ENCODE measurements around the gene HPCAL4.

Gene HPCAL4

GRCh38 chr1:39700348-39700747 lies 9.1 kb upstream of the HPCAL4 start:
- DNase-seq (ENCODE audit: low read depth): no peak

- DNase-seq (ENCODE audit: low read depth): no peak
These were observed 8.2 kb upstream of the HPCAL4 start for GRCh38 chr1:39699419-39699818.

- DNase-seq (ENCODE audit: low read depth): no peak
These were observed 7.3 kb upstream of the HPCAL4 start for GRCh38 chr1:39698568-39698967.

GRCh38 chr1:39696448-39696847 lies 5.2 kb upstream of the HPCAL4 start:
- no peak for DNase-seq (ENCODE audit: low read depth)

GRCh38 chr1:39695016-39695415 lies 3.8 kb upstream of the HPCAL4 start:
- no peak for DNase-seq (ENCODE audit: low read depth)

GRCh38 chr1:39694026-39694425 lies 2.8 kb upstream of the HPCAL4 start:
- DNase-seq (ENCODE audit: low read depth): no peak

GRCh38 chr1:39692152-39693074 lies 1.2 kb upstream of the HPCAL4 start:
- no peak for DNase-seq (ENCODE audit: low read depth)

- no peak for DNase-seq (ENCODE audit: low read depth)
These were observed 345 bp downstream of the HPCAL4 start for GRCh38 chr1:39690794-39691382.

GRCh38 chr1:39690225-39690624 lies 1.0 kb downstream of the HPCAL4 start:
- DNase-seq (ENCODE audit: low read depth): no peak

GRCh38 chr1:39689635-39690034 lies 1.6 kb downstream of the HPCAL4 start:
- no peak for DNase-seq (ENCODE audit: low read depth)

- no peak for DNase-seq (ENCODE audit: low read depth)
These were observed 2.0 kb downstream of the HPCAL4 start for GRCh38 chr1:39689214-39689613.

- DNase-seq (ENCODE audit: low read depth): no peak
These were observed 2.5 kb downstream of the HPCAL4 start for GRCh38 chr1:39688706-39689105.

- no peak for DNase-seq (ENCODE audit: low read depth)
These were observed 4.0 kb downstream of the HPCAL4 start for GRCh38 chr1:39687243-39687642.

GRCh38 chr1:39685071-39685470 lies 6.2 kb downstream of the HPCAL4 start:
- DNase-seq (ENCODE audit: low read depth): no peak

GRCh38 chr1:39684313-39684664 lies 6.9 kb downstream of the HPCAL4 start:
- no peak for DNase-seq (ENCODE audit: low read depth)

- no peak for DNase-seq (ENCODE audit: low read depth)
These were observed 7.5 kb downstream of the HPCAL4 start for GRCh38 chr1:39683591-39684312.

- DNase-seq (ENCODE audit: low read depth): no peak
These were observed 9.2 kb downstream of the HPCAL4 start for GRCh38 chr1:39681999-39682398.

- DNase-seq (ENCODE audit: low read depth): no peak
These were observed 9.9 kb downstream of the HPCAL4 start for GRCh38 chr1:39681294-39681693.

- DNase-seq (ENCODE audit: low read depth): no peak
These were observed 10.5 kb downstream of the HPCAL4 start for GRCh38 chr1:39680751-39681150.

- DNase-seq (ENCODE audit: low read depth): no peak
These were observed 11.4 kb downstream of the HPCAL4 start for GRCh38 chr1:39679821-39680220.

- DNase-seq (ENCODE audit: low read depth): no peak
These were observed 12.3 kb downstream of the HPCAL4 start for GRCh38 chr1:39678889-39679288.

- DNase-seq (ENCODE audit: low read depth): no peak
These were observed 13.6 kb downstream of the HPCAL4 start for GRCh38 chr1:39677645-39678044.

- no peak for DNase-seq (ENCODE audit: low read depth)
These were observed 14.2 kb downstream of the HPCAL4 start for GRCh38 chr1:39676948-39677548.
